Stomach (tissue), 9 donors: ENCODE results near the gene TIE1. TPM values are rescaled to one million over a fixed set of nuclear protein-coding genes. Genes with fewer than 3 reads are reported as not detected.

Source experiments
- DNase-seq, 2 donors: peaks; one replicate each; pipeline versions ENCODE4 v3.0.0 to v3.0.0-alpha.2; 2013 to 2019
- H3K27ac ChIP-seq, 5 donors: fragments of 200-600 bp in 4 of 5; sonication (generic) in 4 of 5; one replicate each; pipeline ENCODE4 v1.5.1; 2013 to 2019; ENCODE audit warnings: mild to moderate bottlenecking in 1 of 5, moderate library complexity in 1 of 5
- H3K27me3 ChIP-seq, 3 donors: fragments of 200-600 bp; sonication (generic); one replicate each; pipeline ENCODE4 v1.5.1; 2017 to 2019; ENCODE audit warnings: mixed run types in 1 of 3
- H3K36me3 ChIP-seq, 4 donors: fragments of 200-600 bp; sonication (generic); 1 replicate in 3 of 4; 2 replicates in 1 of 4; pipeline ENCODE4 v1.5.1; 2016 to 2019
- H3K4me1 ChIP-seq, 4 donors: fragments of 200-600 bp; sonication (generic); one replicate each; pipeline ENCODE4 v1.5.1; 2016 to 2019
- H3K4me3 ChIP-seq, 4 donors: fragments of 200-600 bp; sonication (generic) in 3 of 4; one replicate each; pipeline ENCODE4 v1.5.1; 2016 to 2019; ENCODE audit warnings: mild to moderate bottlenecking in 1 of 4
- H3K9me3 ChIP-seq, 4 donors: fragments of 200-600 bp; sonication (generic); one replicate each; pipeline ENCODE4 v1.5.1; 2016 to 2019
- CTCF ChIP-seq, 7 experiments: fragments of 450-650 bp in 4 of 7; fragments of 200-600 bp in 3 of 7; sonication (generic) in 3 of 7; IDR thresholded peaks; one replicate each; pipeline ENCODE4 v1.5.1; 2016 to 2019; ENCODE audit warnings: antibody characterized with exemption in 7 of 7, control low read depth in 2 of 7, mild to moderate bottlenecking in 1 of 7
- EP300 ChIP-seq: sonication (generic); formaldehyde crosslinking; IDR thresholded peaks from one replicate; pipeline ENCODE4 v1.6.1; 2017; ENCODE audit warnings: antibody characterized with exemption
- POLR2A ChIP-seq, 4 donors: fragments of 450-650 bp; IDR thresholded peaks; one replicate each; pipeline ENCODE4 v1.6.1; 2016; ENCODE audit warnings: antibody characterized with exemption in 4 of 4, control low read depth in 2 of 4, mild to moderate bottlenecking in 1 of 4, moderate library complexity in 1 of 4
- POLR2AphosphoS5 ChIP-seq, 3 donors: sonication (generic); formaldehyde crosslinking; IDR thresholded peaks; one replicate each; pipeline ENCODE4 v1.6.1; 2016; ENCODE audit warnings: antibody characterized with exemption in 3 of 3
- WGBS, 5 donors: extraction: QIAGEN DNeasy Blood & Tissue Kit in 3 of 5; methylation state at CpG; one replicate each; pipeline versions ENCODE4 v1.1.5 to v1.1.7; 2013 to 2018; 5-methylcytosine and 5-hydroxymethylcytosine counted together
- intact Hi-C: fragments of 100-400 bp; cut with DNase I; formaldehyde crosslinking; loops from one replicate; pipeline ENCODE4 v1.15.1; 2023; ENCODE audit warnings: low total_unique reads
- polyA plus RNA-seq, 3 donors: library from polyadenylated mRNA; stranded (reverse); fragments of 200-250 nt; gene quantifications; one replicate each; pipeline ENCODE4 v1.2.3, GENCODE V29; 2013
- total RNA-seq, 5 donors: library from RNA; depleted of rRNA; stranded (reverse); fragments of >200 nt; gene quantifications; one replicate each; pipeline versions ENCODE4 v1.1.0 to v1.2.3, GENCODE V29; 2014 to 2016
- donor health status: healthy with polysubstance abuse.
- donor health status: Bipolar disorder and iron deficiency.
- donor health status: healthy.

Gene TIE1
- total and polyA plus RNA-seq, 8 donors, result 2.1 to 36.2 (median 13.8) TPM; not detected in 1

DNA sequence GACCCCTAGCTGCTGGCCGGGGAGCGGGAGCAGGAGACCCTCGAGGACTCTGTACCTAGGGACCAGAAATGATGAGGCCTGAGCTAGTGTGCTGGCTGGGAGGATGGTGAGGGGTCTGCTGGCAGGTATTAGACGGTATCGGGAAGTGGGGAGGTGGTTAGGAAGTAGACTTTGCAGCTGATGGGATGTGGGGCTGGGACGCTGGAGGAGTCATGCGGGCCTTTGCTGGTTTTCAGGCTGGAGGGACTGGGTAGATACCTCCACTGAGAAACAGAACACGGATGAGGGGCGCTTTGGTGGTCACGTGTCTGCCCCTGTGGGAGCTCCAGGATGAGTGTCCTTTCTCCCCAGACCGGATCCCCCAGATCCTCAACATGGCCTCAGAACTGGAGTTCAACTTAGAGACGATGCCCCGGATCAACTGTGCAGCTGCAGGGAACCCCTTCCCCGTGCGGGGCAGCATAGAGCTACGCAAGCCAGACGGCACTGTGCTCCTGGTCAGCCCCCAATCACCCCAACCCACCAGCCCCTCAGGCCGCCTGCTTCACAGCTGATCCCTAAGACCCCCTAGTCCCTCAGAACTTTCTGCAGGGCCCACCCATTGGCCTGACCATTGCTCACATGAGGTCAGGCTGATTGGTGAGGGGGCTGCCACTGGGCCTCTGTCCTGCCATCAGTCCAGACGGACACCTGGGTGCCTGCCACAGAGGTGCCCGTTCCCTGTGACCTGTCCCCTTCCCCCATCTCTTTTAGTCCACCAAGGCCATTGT lies 8.0 kb downstream of the TIE1 start:
- H3K36me3 ChIP-seq, result no peaks in the 10 kb centered on the region
- no peaks in the 10 kb centered on the region for H3K27me3 ChIP-seq
- H3K9me3 ChIP-seq, result no peaks in the 10 kb centered on the region
- intact Hi-C loops, result no loop called here
- H3K4me1 ChIP-seq, result peaks cover 0 to 11% (median 10%) of the 10 kb centered on the region in 4 donors
- H3K4me3 ChIP-seq, result no peak overlapping the region
- DNase-seq, result no peak
- WGBS, 5 donors, result 89 to 96% (median 96%) methylated on average over 18 to 20 of the region's 20 CpGs
- no peak for TF ChIP-seq POLR2AphosphoS5 (IDR thresholded peaks at IDR 0.05)
- no peak for TF ChIP-seq CTCF (IDR thresholded peaks at IDR 0.05)
- TF ChIP-seq POLR2A (IDR thresholded peaks at IDR 0.05), result no peak
- TF ChIP-seq EP300, result no peak
- H3K27ac ChIP-seq, result no peak overlapping the region

GRCh38 chr1:43309405-43310025 lies 8.7 kb downstream of the TIE1 start:
- 91 to 95% (median 92%) methylated on average over 13 of the region's 13 CpGs for WGBS, 5 donors
- H3K4me3 ChIP-seq, result no peak overlapping the region
- no peak for TF ChIP-seq POLR2A (IDR thresholded peaks at IDR 0.05)
- TF ChIP-seq EP300, result no peak
- TF ChIP-seq CTCF (IDR thresholded peaks at IDR 0.05), result no peak
- no peak for TF ChIP-seq POLR2AphosphoS5 (IDR thresholded peaks at IDR 0.05)
- no peak overlapping the region for H3K27ac ChIP-seq
- no peaks in the 10 kb centered on the region for H3K9me3 ChIP-seq
- intact Hi-C loops, result no loop called here
- H3K4me1 ChIP-seq, result peaks cover 0 to 5% (median 4%) of the 10 kb centered on the region in 4 donors
- no peaks in the 10 kb centered on the region for H3K36me3 ChIP-seq
- no peak for DNase-seq
- no peaks in the 10 kb centered on the region for H3K27me3 ChIP-seq

DNA sequence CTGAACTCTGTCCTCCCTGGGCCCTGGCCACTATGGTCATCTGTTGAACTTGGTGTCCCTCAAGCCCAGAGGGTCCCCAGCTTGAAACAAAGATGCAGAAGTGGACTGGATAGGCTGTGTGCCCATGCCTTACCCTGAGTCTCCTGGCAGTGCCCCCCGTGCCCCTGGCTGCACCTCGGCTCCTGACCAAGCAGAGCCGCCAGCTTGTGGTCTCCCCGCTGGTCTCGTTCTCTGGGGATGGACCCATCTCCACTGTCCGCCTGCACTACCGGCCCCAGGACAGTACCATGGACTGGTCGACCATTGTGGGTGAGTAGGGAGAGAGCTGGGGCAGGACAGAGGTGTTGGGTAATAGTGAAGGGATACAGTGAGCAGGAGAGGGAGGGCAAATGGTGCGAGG lies 10.7 kb downstream of the TIE1 start:
- intact Hi-C loops, result no loop called here
- no peak for DNase-seq
- no peak overlapping the region for H3K4me3 ChIP-seq
- no peak overlapping the region for H3K27ac ChIP-seq
- no peaks in the 10 kb centered on the region for H3K4me1 ChIP-seq
- 90 to 100% (median 93%) methylated on average over 4 to 9 of the region's 9 CpGs for WGBS, 5 donors
- no peaks in the 10 kb centered on the region for H3K27me3 ChIP-seq
- no peak for TF ChIP-seq CTCF (IDR thresholded peaks at IDR 0.05)
- no peak for TF ChIP-seq POLR2AphosphoS5 (IDR thresholded peaks at IDR 0.05)
- no peak for TF ChIP-seq EP300
- TF ChIP-seq POLR2A (IDR thresholded peaks at IDR 0.05), result no peak
- H3K9me3 ChIP-seq, result no peaks in the 10 kb centered on the region
- no peaks in the 10 kb centered on the region for H3K36me3 ChIP-seq

DNA sequence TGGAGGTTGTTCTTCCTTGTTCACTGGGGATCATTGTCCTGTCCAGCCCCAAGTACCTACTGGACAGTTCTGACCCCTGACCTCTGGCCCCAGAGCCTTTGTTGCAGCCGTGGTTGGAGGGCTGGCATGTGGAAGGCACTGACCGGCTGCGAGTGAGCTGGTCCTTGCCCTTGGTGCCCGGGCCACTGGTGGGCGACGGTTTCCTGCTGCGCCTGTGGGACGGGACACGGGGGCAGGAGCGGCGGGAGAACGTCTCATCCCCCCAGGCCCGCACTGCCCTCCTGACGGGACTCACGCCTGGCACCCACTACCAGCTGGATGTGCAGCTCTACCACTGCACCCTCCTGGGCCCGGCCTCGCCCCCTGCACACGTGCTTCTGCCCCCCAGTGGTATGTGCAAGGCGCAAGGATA lies 11.4 kb downstream of the TIE1 start:
- TF ChIP-seq EP300 (no peak), POLR2AphosphoS5 (IDR thresholded peaks at IDR 0.05) (no peak), CTCF (IDR thresholded peaks at IDR 0.05) (no peak), POLR2A (IDR thresholded peaks at IDR 0.05) (no peak)
- Histone ChIP-seq H3K36me3 (no peaks in the 10 kb centered on the region), H3K27me3 (no peaks in the 10 kb centered on the region), H3K4me3 (no peak overlapping the region), H3K4me1 (no peaks in the 10 kb centered on the region), H3K27ac (no peak overlapping the region), H3K9me3 (no peaks in the 10 kb centered on the region)
- intact Hi-C loops, result no loop called here
- DNase-seq, result no peak
- WGBS, 5 donors, result 83 to 93% (median 90%) methylated on average over 5 to 19 of the region's 19 CpGs
